Measurements from ENCODE around the gene NFILZ. TPM values are rescaled to one million over a fixed set of nuclear protein-coding genes. Genes with fewer than 3 reads are reported as not detected.

Gene NFILZ
- total RNA-seq, 6 donors from 2014 or later: not detected

- Histone ChIP-seq H3K36me3 (no peaks in the 10 kb centered on the region), H3K4me1 (peaks cover 3 to 15% (median 7%) of the 10 kb centered on the region in 4 donors), H3K27ac (no peak overlapping the region), H3K9me3 (peaks cover 0 to 6% (median 5%) of the 10 kb centered on the region in 4 donors), H3K4me3 (no peak overlapping the region), H3K27me3 (no peaks in the 10 kb centered on the region)
- no peak for TF ChIP-seq POLR2AphosphoS5 (IDR thresholded peaks at IDR 0.05)
- TF ChIP-seq POLR2A (IDR thresholded peaks at IDR 0.05): no peak
- TF ChIP-seq EP300 (IDR thresholded peaks at IDR 0.05): no peak
- no peak for TF ChIP-seq CTCF (IDR thresholded peaks at IDR 0.05)
- ATAC-seq (ENCODE audit: low FRiP score in 2 of 2) (no peak), DNase-seq (no peak)
- WGBS, 2 donors: 76 to 78% methylated on average over 7 of the region's 7 CpGs
Measured at GRCh38 chr19:8643860-8644653, 13.6 kb downstream of the NFILZ start.

GRCh38 chr19:8648240-8648639 is 17.8 kb downstream of the NFILZ start:
- H3K4me3 ChIP-seq: no peak overlapping the region
- WGBS, 2 donors: 56 to 57% methylated on average over 6 of the region's 6 CpGs
- ATAC-seq (ENCODE audit: low FRiP score in 2 of 2) (peak in 1 of 2 donors; percentile 35), DNase-seq (no peak)
- H3K4me1 ChIP-seq: peaks cover 0 to 5% (median 0%) of the 10 kb centered on the region in 4 donors
- H3K9me3 ChIP-seq: no peaks in the 10 kb centered on the region
- no peak overlapping the region for H3K27ac ChIP-seq
- TF ChIP-seq POLR2A (IDR thresholded peaks at IDR 0.05): no peak
- TF ChIP-seq POLR2AphosphoS5 (IDR thresholded peaks at IDR 0.05): no peak
- TF ChIP-seq CTCF (IDR thresholded peaks at IDR 0.05): no peak
- TF ChIP-seq EP300 (IDR thresholded peaks at IDR 0.05): no peak
- no peaks in the 10 kb centered on the region for H3K36me3 ChIP-seq
- H3K27me3 ChIP-seq: no peaks in the 10 kb centered on the region

GRCh38 chr19:8654591-8655339 is 24.3 kb downstream of the NFILZ start:
- no peaks in the 10 kb centered on the region for H3K36me3 ChIP-seq
- H3K27ac ChIP-seq: no peak overlapping the region
- TF ChIP-seq CTCF (IDR thresholded peaks at IDR 0.05) (peak; percentile 77 to 97 (median 84)), POLR2AphosphoS5 (IDR thresholded peaks at IDR 0.05) (no peak), POLR2A (IDR thresholded peaks at IDR 0.05) (no peak), EP300 (IDR thresholded peaks at IDR 0.05) (no peak)
- H3K4me1 ChIP-seq: peaks cover 4 to 15% (median 6%) of the 10 kb centered on the region in 4 donors
- WGBS, 2 donors: 5% methylated on average over 15 of the region's 15 CpGs
- H3K9me3 ChIP-seq: no peaks in the 10 kb centered on the region
- H3K27me3 ChIP-seq: no peaks in the 10 kb centered on the region
- peak; percentile 84 to 90 for ATAC-seq (ENCODE audit: low FRiP score in 2 of 2)
- peak; percentile 64 to 87 for DNase-seq
- peak overlapping the region in 1 of 4 donors; percentile 35 for H3K4me3 ChIP-seq

GRCh38 chr19:8655340-8655709 is 24.9 kb downstream of the NFILZ start:
- no peaks in the 10 kb centered on the region for H3K27me3 ChIP-seq
- H3K4me3 ChIP-seq: peak overlapping the region in 1 of 4 donors; percentile 35
- peaks cover 4 to 13% (median 6%) of the 10 kb centered on the region in 4 donors for H3K4me1 ChIP-seq
- H3K9me3 ChIP-seq: no peaks in the 10 kb centered on the region
- ATAC-seq (ENCODE audit: low FRiP score in 2 of 2) (peak; percentile 10 to 34), DNase-seq (peak in 1 of 2 donors; percentile 50)
- TF ChIP-seq POLR2AphosphoS5 (IDR thresholded peaks at IDR 0.05): no peak
- TF ChIP-seq CTCF (IDR thresholded peaks at IDR 0.05): no peak
- no peak for TF ChIP-seq POLR2A (IDR thresholded peaks at IDR 0.05)
- no peak for TF ChIP-seq EP300 (IDR thresholded peaks at IDR 0.05)
- WGBS, 2 donors: 68% methylated on average over 7 of the region's 12 CpGs; no CpG with 5 or more reads in 1 of the 2 donors
- no peaks in the 10 kb centered on the region for H3K36me3 ChIP-seq
- H3K27ac ChIP-seq: no peak overlapping the region
